ENCODE data around the gene RTN4R. TPM values are rescaled to one million over a fixed set of nuclear protein-coding genes. Genes with fewer than 3 reads are reported as not detected.
A peak's percentile ranks its signal among the peaks of the same experiment; 100 is the strongest.
"Not testable (repeated sequence)": the region's sequence is repeated elsewhere in the genome, so short reads cannot be mapped to it uniquely, and the experiment has no call there.

RTN4R gene
- 1 to 10 TPM in 1 of 2 donors, under 1 TPM in 1; 0.66 to 1.8 TPM for total RNA-seq

DNA sequence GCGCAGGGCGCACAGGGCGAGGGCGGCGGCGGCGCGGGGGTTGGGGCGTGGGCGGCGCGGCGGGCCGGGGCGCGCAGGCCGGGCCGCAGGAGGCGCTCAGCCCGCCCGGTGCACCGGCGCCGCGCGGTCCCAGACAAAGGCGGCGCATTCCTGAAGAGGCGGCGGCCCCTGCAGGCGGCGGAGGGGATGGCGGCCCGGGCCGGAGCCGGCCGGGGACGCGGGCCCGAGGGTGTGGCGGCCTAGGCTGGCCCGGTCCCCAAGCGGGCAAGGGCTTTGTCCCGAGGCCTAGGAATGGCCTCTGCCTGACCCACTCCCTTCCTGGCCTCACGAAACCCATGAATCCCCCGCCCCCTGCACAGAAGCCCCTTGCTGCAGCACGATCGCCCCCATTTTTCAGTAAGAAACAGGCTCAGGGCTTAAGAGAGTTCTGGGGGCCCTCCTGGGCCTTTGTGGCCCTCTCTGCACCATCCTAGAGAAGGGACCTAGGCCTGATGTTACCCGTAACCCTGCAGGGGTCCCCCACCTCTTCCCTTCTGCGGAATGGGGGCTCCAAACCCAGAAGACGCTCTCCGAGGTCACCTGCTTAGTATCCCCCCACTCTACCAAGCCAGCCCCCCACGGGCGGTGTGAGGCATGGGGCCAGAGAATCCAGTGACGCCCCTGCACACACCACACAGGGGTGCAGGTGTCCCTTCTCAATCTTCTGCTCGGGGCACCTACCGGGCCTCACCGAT is at the start of gene RTN4R:
Gene RTN4R (minus strand): TSS at position 40 of the 734 bp plus-strand sequence. CDS start 226 bp downstream, outside the sequence.
- no peak within 1 kb of the TSS for H3K4me3 ChIP-seq
- intact Hi-C loops (cut with DNase I), result no loop called here
- ATAC-seq (peak; percentile 87), DNase-seq (peak; percentile 65 to 78 (median 74))
- H3K36me3 ChIP-seq (replicated peaks in 1 of 2; ENCODE audit: insufficient read depth in 1 of 2, low read depth in 2 of 2), result no peaks in the 10 kb centered on the region
- H3K4me1 ChIP-seq, result peaks cover 21% of the 10 kb centered on the region
- no peaks in the 10 kb centered on the region for H3K9me3 ChIP-seq
- WGBS, 2 donors, result 21 to 79% methylated on average over 6 to 35 of the region's 58 CpGs
- no peaks in the 10 kb centered on the region for H3K27me3 ChIP-seq
- TF ChIP-seq, protein P1, sequence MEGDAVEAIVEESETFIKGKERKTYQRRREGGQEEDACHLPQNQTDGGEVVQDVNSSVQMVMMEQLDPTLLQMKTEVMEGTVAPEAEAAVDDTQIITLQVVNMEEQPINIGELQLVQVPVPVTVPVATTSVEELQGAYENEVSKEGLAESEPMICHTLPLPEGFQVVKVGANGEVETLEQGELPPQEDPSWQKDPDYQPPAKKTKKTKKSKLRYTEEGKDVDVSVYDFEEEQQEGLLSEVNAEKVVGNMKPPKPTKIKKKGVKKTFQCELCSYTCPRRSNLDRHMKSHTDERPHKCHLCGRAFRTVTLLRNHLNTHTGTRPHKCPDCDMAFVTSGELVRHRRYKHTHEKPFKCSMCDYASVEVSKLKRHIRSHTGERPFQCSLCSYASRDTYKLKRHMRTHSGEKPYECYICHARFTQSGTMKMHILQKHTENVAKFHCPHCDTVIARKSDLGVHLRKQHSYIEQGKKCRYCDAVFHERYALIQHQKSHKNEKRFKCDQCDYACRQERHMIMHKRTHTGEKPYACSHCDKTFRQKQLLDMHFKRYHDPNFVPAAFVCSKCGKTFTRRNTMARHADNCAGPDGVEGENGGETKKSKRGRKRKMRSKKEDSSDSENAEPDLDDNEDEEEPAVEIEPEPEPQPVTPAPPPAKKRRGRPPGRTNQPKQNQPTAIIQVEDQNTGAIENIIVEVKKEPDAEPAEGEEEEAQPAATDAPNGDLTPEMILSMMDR (IDR thresholded peaks at IDR 0.05), result peak; percentile 35 to 93 (median 57)
- TF ChIP-seq POLR2A (IDR thresholded peaks at IDR 0.05), result no peak
- peak within 1 kb of the TSS in 3 of 4 donors; percentile 54 to 64 (median 55) for H3K27ac ChIP-seq

DNA sequence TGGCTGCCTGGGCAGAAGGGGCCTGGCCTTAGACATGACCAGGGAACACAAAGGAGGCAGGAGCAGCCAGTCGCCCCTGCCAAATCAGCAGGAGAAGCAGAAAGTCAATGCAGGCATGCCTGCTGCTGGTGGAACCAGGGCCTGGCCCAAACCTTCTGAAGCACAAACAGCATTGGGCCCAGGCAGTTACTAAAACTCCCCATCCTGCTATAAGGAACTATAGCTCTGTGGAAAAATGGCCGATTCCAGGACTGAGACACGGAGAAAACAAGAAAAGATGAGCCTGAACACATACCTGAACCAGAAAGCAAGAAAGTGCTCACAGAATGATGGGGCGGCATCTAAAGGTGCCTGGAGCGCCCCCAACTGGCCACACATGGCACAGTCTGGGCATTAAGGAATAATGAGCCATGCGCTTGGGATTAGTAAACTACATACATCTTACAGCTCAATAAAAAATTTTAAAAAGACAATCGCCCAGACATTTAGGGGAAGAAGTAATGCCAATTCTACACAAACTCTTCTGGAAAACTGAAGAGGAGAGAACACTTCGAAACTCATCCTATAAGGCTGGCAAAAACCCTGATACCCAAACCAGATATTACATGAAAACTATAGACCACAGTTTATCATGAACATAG is 49.4 kb upstream of the RTN4R start:
- TF ChIP-seq, protein P1 (IDR thresholded peaks at IDR 0.05), result peak in 6 of 7 experiments; percentile 20 to 51 (median 30)
- H3K9me3 ChIP-seq; intact Hi-C loops (cut with DNase I); H3K36me3 ChIP-seq (replicated peaks in 1 of 2; ENCODE audit: insufficient read depth in 1 of 2, low read depth in 2 of 2); ATAC-seq; H3K4me3 ChIP-seq; H3K27me3 ChIP-seq; H3K27ac ChIP-seq: not testable (repeated sequence)
- peaks cover 32% of the 10 kb centered on the region for H3K4me1 ChIP-seq
- peak in 2 of 4 donors; percentile 10 to 47 for DNase-seq
- 44 to 47% methylated on average over 8 of the region's 8 CpGs for WGBS, 2 donors

DNA sequence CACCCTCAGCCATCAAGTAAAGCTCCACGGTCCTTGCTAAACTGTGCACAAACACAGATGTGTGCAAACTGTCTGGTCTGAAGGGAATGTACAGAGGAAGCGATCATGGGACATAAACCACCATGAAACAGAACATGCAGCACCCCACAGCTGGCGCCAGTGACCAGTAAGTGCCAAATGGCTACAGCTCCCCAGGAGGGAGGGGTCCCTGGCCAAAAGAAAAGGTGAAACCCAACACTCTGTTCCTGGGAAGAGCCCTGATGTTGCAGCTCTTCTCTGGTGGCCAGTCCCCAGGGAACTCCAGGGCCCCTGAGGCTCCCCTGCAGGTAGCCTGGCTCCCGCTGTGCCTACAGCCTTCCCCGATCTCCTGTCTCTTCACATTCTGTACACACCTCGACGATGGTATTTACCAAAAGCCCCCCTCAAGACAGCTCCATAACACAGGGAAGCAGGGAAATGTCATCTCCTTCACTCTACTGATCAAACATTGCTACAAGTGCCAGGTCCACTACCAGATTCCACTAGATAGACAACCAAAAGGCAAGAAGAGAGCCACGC is 48.8 kb upstream of the RTN4R start:
- no peak for ATAC-seq
- H3K27ac ChIP-seq, result no peak overlapping the region
- peak in 1 of 4 donors; percentile 4 for DNase-seq
- H3K4me1 ChIP-seq, result peaks cover 32% of the 10 kb centered on the region
- no peak overlapping the region for H3K4me3 ChIP-seq
- intact Hi-C loops (cut with DNase I), result no loop called here
- 89 to 92% methylated on average over 5 to 8 of the region's 8 CpGs for whole genome bisulfite sequencing, 2 donors
- no peaks in the 10 kb centered on the region for H3K27me3 ChIP-seq
- no peaks in the 10 kb centered on the region for H3K9me3 ChIP-seq
- TF ChIP-seq, protein P1 (IDR thresholded peaks at IDR 0.05), result no peak
- TF ChIP-seq POLR2A (IDR thresholded peaks at IDR 0.05), result no peak
- H3K36me3 ChIP-seq (replicated peaks in 1 of 2; ENCODE audit: insufficient read depth in 1 of 2, low read depth in 2 of 2), result no peaks in the 10 kb centered on the region

DNA sequence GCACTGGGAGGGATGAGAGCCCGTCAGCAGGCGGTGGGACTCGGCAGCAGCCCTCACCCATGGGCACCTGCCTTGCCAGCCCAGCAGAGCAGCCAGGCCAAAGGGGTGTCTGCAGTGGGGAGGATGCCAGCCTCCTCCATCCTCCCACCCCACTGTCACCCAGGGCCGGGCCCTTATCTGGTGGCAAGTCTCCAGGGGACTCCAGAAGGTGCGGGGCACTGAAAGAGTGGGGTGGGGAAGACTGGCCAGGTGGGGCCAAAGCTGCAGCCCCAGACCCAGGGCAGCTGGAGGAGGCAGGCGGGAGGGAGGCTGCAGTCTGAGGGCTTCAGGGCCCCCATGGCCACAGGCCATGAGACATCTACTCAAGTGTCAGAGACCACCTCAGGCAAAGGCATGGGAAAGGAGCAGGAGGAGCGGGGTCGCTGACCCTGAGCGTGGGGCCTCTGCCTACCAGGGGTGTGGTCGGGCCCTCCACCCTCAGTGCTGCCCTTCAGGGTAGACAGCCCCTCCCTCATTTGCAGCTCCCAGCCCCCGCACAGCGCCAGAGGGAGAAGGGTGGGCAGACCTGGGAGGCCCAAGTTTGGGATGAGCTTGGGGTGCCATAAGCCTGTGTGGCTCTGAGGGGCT is 48.2 kb upstream of the RTN4R start:
- no peaks in the 10 kb centered on the region for H3K36me3 ChIP-seq (replicated peaks in 1 of 2; ENCODE audit: insufficient read depth in 1 of 2, low read depth in 2 of 2)
- peaks cover 32% of the 10 kb centered on the region for H3K4me1 ChIP-seq
- H3K27me3 ChIP-seq, result no peaks in the 10 kb centered on the region
- TF ChIP-seq POLR2A (IDR thresholded peaks at IDR 0.05), result no peak
- TF ChIP-seq, protein P1 (IDR thresholded peaks at IDR 0.05), result no peak
- DNase-seq (peak in 1 of 4 donors; percentile 8), ATAC-seq (no peak)
- WGBS, 2 donors, result 84 to 100% methylated on average over 4 to 11 of the region's 12 CpGs
- intact Hi-C loops (cut with DNase I), result no loop called here
- H3K27ac ChIP-seq, result no peak overlapping the region
- no peaks in the 10 kb centered on the region for H3K9me3 ChIP-seq
- no peak overlapping the region for H3K4me3 ChIP-seq
